Measurements from ENCODE around the gene FAM124A.

DNA sequence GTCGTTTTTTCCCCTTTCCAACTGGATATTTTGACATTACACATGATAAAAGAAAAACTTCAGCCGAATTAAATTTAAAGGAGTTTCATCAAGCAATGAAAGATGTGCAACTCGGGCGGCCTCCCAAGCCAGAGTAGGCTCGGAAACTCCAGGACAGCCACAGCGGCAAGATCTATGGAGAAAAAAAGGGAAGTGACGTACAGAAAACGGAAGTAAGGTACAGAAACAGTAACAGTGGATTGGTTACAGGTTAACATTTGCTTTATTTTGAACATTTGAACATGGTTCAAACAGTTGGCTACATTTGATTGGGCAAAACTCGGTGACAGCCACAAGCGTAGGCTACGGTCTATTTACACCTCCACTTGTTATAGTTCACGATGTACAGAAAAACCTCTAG, 30.5 kb upstream of the FAM124A start:
- TF ChIP-seq, protein P1, sequence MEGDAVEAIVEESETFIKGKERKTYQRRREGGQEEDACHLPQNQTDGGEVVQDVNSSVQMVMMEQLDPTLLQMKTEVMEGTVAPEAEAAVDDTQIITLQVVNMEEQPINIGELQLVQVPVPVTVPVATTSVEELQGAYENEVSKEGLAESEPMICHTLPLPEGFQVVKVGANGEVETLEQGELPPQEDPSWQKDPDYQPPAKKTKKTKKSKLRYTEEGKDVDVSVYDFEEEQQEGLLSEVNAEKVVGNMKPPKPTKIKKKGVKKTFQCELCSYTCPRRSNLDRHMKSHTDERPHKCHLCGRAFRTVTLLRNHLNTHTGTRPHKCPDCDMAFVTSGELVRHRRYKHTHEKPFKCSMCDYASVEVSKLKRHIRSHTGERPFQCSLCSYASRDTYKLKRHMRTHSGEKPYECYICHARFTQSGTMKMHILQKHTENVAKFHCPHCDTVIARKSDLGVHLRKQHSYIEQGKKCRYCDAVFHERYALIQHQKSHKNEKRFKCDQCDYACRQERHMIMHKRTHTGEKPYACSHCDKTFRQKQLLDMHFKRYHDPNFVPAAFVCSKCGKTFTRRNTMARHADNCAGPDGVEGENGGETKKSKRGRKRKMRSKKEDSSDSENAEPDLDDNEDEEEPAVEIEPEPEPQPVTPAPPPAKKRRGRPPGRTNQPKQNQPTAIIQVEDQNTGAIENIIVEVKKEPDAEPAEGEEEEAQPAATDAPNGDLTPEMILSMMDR (IDR thresholded peaks at IDR 0.05): no peak
- no peak for TF ChIP-seq POLR2A (IDR thresholded peaks at IDR 0.05)
